D721Med (cell line): ENCODE results near the gene OBI1.

Experiments used
- DNase-seq: peaks from one replicate; pipeline ENCODE4 v3.0.0; 2011; ENCODE audit warnings: low spot score; ENCODE audit not compliant: insufficient read length
- FAIRE-seq: peaks from 2 replicates; lab custom pipeline; 2011; peaks lifted over from hg19 to GRCh38; lab: Jason Lieb, UNC
- TF ChIP-seq, protein P1 (sequence below): IDR thresholded peaks from 2 replicates; pipeline ENCODE4 v1.5.1; 2012; ENCODE audit warnings: mild to moderate bottlenecking, control low read depth; ENCODE audit not compliant: insufficient read depth; ENCODE audit errors: missing control alignments

The OBI1 gene

DNA sequence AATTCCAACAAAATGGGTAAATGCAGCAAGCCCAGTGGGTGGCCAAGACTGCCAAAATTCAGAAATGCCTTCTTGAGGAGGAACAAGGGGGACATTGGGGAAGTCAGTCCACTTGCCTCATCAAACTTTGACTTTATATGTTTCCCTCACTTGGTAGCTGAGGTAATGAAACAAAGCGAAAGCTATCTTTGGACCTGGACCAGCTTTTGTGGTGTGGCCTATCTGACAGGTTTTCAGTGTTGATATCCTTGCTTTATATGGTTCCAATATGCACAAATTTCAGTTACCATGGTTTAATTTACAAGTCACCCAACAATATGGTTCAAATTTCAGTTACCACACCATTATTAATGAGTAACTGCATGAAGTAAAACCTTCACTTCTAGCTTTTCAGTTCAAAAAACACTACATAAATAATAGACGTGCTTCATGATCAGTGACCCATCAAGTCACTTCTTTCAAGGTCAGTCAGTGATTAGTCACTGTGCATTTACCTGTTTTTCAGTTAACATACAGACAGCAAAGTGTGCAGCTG is 38.0 kb downstream of the OBI1 start:
- FAIRE-seq (no peak), DNase-seq (no peak)
- TF ChIP-seq, protein P1, sequence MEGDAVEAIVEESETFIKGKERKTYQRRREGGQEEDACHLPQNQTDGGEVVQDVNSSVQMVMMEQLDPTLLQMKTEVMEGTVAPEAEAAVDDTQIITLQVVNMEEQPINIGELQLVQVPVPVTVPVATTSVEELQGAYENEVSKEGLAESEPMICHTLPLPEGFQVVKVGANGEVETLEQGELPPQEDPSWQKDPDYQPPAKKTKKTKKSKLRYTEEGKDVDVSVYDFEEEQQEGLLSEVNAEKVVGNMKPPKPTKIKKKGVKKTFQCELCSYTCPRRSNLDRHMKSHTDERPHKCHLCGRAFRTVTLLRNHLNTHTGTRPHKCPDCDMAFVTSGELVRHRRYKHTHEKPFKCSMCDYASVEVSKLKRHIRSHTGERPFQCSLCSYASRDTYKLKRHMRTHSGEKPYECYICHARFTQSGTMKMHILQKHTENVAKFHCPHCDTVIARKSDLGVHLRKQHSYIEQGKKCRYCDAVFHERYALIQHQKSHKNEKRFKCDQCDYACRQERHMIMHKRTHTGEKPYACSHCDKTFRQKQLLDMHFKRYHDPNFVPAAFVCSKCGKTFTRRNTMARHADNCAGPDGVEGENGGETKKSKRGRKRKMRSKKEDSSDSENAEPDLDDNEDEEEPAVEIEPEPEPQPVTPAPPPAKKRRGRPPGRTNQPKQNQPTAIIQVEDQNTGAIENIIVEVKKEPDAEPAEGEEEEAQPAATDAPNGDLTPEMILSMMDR = no peak

DNA sequence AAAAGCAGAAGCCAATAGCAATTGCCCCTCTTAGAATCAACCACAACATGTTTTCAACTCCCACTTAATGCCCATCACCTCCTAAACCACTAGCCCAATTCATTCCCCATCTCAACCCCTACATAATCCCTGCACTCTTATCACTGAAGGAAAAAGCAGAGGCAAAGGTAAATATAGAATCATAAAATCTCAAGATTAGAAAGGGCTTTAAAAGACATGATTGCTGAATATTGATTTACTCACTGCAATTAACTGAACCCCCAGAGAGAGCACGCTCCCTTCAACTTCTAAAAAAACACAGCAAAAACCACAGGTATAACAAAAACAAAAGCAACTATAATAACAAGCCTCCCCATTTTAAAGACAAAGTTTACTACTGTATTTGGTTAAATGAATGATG is 40.5 kb downstream of the OBI1 start:
- TF ChIP-seq, protein P1 = no peak
- FAIRE-seq (no peak), DNase-seq (no peak)

DNA sequence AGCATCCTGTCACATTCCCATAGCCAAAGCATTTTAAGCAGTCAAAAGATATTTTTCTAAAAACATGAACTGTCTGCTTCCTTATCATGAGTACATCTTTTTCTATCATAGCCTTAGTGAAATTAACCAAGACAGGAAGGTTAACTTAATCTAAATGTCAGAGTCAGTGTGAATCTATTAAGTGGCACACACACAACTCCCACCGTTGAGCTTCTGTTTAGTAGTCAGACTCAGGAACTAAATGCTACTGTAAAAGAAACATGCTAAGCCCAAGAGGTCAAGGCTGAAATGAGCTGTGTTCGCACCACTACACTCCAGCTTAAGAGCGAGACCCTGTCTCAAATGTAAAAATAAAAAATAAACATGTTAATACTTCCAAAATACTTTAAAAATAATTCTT is 47.9 kb downstream of the OBI1 start:
- TF ChIP-seq, protein P1 = no peak
- DNase-seq = no peak
- no peak for FAIRE-seq

DNA sequence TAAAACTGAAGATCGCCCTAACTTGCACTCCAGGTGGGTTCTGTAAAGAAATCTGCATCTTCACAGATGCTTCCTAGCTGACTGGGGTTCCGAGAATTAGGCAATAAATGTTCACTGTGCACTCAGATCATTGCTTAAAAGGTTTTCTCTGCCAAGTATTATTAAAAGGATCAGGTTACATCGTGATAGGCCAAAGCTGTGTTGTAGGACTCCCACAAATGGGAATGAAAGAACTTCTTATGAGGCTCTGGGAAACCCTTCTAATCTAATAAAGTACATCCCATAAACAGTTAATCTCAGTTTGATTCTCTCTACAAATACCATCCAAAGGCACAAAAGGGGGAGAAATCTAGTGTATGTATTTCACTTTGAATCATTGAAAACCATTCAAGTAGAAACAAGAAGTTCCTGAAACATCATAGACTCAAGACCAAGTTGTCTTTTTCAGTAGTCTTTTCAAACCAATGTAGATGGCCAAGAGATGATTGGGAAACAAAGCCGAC is 48.5 kb downstream of the OBI1 start:
- TF ChIP-seq, protein P1 = no peak
- DNase-seq (no peak), FAIRE-seq (no peak)

DNA sequence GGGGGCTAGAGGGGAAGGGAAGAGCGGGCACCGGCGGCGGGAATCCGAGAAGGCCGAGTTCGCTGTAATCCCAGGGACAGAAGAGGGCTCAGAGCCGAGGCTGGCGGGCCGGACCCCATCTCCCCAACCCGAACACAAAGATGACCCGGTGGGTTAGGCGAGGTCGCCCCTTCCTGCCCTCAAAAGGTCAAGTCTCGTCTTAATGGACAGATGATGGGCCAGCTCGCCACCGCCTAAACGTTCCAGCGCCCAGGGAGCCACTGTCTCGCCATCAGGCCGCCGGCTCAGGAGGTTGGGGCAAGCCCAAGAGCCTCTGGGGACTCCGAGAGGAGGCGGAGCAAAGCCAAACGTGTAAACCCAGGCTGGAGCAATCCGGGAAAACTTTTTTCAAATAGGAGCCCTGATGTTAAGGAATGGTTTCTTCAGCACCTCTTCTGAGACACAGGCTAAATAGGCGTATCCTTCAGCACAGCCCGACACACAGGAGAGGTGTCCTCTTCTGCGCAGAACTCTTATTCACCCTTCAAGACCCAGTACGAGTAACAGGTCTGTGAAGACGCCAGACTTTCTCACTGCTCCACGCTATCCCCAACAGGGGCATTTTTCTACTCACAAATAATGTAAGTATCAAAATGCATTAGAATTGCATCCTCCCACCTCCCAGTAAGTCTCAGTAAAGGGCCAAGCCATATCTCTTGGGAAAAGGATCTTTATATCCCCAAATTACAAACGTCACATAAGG is 49.3 kb downstream of the OBI1 start:
- TF ChIP-seq, protein P1 = no peak
- FAIRE-seq (no peak), DNase-seq (no peak)

DNA sequence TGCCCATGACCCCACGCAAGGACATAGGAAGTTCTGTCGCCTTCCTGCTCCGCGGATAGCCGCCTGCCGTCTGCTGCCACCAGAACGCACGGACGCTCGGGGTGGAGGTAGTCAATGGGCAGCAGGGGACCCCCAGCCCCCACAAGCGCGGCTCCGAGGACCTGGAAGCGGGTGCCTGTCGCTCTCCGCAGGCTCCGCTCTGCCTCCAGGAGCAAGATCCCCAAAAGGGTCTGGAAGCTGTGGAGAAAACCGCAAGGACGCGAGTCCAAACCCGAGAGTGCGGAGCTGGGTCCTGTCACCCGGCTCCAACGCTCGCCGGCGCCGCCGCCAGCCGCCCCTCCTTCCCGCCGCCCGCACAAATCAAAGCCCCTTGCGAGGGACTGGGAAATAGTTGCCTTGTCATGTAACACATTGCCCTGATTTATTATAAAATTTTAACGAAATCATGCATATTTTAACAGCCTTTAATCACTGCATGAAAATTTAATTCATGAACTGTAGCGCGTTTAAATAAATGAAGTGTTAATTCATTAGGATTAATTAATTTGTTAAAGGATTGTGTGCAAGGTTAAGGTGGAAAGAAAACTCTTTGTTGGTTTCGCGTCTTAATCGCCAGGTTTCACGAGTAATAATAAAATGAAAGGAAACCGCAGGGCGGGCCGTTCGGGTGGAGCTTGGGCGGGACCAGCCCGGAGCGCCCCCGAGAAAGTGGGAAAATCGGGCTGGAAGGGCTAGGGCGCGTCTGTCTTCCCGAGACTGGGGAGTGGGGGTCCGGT is 50.1 kb downstream of the OBI1 start:
- no peak for FAIRE-seq
- DNase-seq = no peak
- TF ChIP-seq, protein P1 = no peak

DNA sequence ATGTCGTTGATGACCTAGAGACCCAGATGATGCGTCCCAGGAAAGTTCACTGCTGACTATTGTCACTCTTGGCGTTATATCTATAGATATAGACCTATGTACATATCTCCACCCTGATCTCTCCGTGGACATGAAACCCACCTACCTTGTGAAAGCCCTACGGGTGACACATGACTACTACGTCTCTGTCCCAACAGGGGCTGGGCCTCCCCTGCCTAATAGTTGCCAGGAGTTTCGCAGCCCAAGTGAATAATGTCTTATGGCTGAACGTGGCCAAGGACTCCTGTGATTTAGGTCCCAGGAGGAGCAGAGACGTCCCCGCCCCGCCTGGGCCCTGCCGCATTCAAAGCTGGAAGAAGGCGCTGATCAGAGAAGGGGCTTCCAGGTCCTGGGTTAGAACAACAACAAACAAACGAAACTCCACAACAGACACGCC is 50.7 kb downstream of the OBI1 start:
- DNase-seq = no peak
- TF ChIP-seq, protein P1 = no peak
- FAIRE-seq = no peak
